LNCAP (cell line): ENCODE measurements around the gene SNAP91.

ENCODE experiments used
- CTCF ChIP-seq: fragments of 450-650 bp; IDR thresholded peaks from 2 replicates; pipeline ENCODE4 v1.5.1; 2017; ENCODE audit warnings: mild to moderate bottlenecking

The SNAP91 gene

GRCh38 chr6:83509441-83509840 lies 199.5 kb downstream of the SNAP91 start:
- no peak for TF ChIP-seq CTCF

- TF ChIP-seq CTCF, result no peak
These were observed 203.5 kb downstream of the SNAP91 start for GRCh38 chr6:83505356-83505755.
